GM12892 (cell line): ENCODE results near the gene MUC12.

Experiments
- DNase-seq: peaks from one replicate; pipeline ENCODE4 v3.0.0; 2011; ENCODE audit not compliant: insufficient read length
- FAIRE-seq: peaks from 2 replicates; lab custom pipeline; 2011; peaks lifted over from hg19 to GRCh38; lab: Jason Lieb, UNC
- POLR2A ChIP-seq: IDR thresholded peaks from 2 replicates; pipeline ENCODE4 v1.6.1; 2011; ENCODE audit warnings: low read depth, low read length, control low read depth
- POLR2AphosphoS5 ChIP-seq: IDR thresholded peaks from 2 replicates; pipeline ENCODE4 v1.6.1; 2011; ENCODE audit warnings: low read depth, low read length, control low read depth
- TAF1 ChIP-seq: IDR thresholded peaks from 2 replicates; pipeline ENCODE4 v1.6.1; 2011; ENCODE audit warnings: low read depth, mild to moderate bottlenecking, control low read depth, low read length, borderline replicate concordance

The MUC12 gene

DNA sequence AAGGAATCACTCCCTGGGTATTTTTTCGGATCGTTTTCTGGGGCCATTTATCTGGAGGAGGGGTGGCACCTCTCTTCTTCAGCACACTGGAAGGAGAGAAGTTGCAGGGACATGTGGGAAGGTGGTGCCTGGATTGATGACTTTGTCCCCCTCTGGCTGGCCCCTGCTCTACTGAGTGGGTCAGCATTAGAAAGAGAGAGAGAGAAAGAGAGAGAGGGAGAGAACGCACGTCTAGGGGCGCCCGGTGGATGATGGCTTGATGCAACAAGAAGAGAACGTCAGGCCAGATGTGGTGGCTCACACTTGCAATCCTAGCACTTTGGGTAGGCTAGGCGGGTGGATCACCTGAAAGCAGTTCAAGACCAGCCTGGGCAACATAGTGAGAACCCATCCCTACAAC, 5.5 kb upstream of the MUC12 start:
- TF ChIP-seq POLR2A (no peak), TAF1 (no peak), POLR2AphosphoS5 (no peak)
- no peak for DNase-seq
- no peak for FAIRE-seq

DNA sequence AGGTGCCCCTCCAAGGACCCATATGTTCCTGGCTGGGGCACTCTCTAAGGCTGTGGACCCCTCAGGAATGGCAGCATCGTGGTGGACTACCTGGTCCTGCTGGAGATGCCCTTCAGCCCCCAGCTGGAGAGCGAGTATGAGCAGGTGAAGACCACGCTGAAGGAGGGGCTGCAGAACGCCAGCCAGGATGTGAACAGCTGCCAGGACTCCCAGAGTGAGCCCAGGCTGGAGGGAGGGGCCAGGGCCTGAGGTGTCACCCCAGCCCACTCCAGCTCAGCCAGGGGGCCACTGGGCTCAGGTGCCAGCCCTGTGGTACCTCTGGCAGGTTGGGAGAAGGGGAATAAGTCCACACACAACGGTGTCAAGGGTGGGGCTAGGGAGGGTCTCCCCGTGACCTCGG, 4.7 kb upstream of the MUC12 start:
- no peak for FAIRE-seq

DNA sequence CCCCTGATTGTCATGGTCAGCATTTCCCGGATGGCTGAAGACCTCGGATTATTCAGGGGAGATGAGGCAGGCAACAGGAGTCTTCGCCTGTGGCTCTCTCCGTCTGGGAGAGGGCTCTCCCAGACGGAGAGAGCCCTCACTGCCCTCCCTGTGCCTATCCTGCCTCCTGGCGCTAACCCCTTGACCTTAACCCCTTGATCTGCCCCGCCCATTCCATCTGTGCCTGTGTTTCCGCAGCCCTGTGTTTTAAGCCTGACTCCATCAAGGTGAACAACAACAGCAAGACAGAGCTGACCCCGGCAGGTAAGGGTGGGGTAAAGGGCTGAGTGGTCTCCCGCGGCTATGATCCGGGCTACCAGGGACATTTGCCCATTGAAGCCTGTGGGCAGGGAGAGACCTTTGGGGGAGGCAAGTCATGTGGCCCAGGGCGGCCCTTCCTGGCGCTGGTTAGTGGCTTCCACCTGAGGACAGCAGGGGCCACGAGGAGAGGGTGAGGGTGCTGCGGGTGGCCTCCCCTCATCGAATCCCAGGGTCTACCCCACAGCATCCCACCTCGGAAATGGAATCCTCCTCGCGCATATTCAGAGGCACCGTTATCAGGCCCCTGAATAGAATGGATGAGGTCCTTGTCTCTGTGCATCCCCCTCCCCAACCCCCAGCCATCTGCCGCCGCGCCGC, 4.2 kb upstream of the MUC12 start:
- no peak for TF ChIP-seq POLR2A
- no peak for TF ChIP-seq POLR2AphosphoS5
- no peak for TF ChIP-seq TAF1
- FAIRE-seq (no peak), DNase-seq (no peak)

More for the DNA sequence above, 4.7 kb upstream of the MUC12 start:
- TF ChIP-seq POLR2A (no peak), TAF1 (no peak), POLR2AphosphoS5 (no peak)
- no peak for DNase-seq

DNA sequence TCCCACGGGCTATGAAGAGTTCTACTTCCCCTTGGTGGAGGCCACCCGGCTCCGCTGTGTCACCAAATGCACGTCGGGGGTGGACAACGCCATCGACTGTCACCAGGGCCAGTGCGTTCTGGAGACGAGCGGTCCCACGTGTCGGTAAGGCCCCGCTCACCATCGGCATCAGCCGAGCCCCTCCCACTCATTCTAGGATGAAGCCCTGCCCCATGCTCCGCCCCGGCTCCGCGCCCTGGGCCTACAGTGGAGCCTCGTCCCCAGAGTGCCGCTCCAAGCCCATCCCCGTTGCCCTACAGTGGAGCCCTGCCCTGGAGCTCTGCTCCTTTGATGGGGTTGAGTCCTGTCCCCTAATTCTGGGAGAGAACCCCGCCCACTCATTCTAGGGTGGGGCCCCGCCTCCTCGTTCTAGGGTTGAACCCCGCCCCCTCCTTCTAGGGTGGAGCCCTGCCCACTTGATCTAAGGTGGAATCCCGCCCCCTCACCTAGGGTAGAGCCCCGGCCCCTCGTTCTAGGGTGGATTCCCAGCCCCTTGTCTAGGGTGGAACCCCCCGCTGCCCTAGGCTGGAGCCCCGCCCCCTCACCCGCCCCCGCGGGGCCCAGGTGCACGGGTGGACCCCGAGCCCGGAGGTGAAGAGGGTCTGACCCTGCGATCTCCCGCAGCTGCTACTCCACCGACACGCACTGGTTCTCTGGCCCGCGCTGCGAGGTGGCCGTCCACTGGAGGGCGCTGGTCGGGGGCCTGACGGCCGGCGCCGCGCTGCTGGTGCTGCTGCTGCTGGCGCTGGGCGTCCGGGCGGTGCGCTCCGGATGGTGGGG, 3.4 kb upstream of the MUC12 start:
- FAIRE-seq, result no peak

DNA sequence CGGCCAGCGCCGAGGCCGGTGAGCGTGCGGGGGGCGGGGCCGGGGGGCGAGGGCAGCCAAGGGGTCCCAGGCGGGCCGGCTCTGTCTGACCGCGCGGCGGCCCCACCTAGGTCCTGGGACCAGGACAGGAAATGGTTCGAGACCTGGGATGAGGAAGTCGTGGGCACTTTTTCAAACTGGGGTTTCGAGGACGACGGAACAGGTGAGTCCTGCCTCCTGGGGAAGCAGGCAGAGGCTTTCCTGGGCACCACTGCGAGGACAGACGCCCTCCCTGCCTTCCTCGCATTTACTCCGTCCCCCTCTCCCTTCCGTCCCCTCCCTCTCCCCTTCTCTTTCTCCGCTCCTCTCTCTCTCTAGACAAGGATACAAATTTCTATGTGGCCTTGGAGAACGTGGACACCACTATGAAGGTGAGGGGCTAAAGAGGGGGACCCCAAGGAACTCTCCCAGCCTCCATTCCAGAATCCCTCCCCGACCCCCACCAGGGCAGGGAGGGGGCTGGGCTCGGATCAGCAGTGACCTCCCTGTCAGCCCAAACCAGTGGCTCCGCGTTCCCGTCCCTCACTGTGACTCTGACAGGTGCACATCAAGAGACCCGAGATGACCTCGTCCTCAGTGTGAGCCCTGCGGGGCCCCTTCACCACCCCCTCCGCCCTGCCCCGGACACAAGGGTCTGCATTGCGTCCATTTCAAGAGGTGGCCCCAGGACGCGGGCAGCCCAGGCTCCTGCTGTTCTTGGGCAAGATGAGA, 2.6 kb upstream of the MUC12 start:
- no peak for DNase-seq
- FAIRE-seq, result no peak
- TF ChIP-seq POLR2A (no peak), POLR2AphosphoS5 (no peak), TAF1 (no peak)

More for the DNA sequence above, 3.4 kb upstream of the MUC12 start:
- peak; percentile 94 for DNase-seq
- TF ChIP-seq POLR2A (no peak), POLR2AphosphoS5 (no peak), TAF1 (no peak)

DNA sequence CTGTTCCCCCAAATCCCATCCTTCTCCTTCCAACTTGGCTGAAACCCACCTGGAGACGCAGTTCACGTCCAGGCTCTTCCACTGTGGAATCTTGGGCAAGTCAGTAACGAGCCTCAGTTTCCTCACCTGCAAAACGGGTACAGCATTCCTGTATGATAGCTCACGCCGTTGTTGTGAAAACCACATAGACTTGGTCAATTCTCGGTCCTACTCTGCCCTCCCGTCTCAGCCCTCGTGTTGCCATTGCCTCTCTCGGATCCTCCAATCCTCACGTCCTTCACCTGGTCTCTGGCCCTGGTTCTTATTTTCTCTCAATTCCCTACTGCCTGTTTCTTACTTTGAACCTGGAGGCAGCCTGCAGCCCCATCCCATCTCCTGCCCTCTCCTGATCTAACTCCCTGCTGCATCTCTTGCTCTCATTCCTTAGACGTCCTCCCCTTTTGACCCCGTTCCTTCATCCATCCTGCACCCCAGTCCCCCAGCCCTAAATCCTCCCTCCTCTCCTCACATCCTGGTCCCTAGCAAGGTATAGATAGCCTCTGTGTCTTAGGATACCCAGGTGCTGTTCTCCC, 2.0 kb upstream of the MUC12 start:
- FAIRE-seq (peak; percentile 27), DNase-seq (no peak)
- TF ChIP-seq POLR2A (no peak), POLR2AphosphoS5 (no peak), TAF1 (no peak)

DNA sequence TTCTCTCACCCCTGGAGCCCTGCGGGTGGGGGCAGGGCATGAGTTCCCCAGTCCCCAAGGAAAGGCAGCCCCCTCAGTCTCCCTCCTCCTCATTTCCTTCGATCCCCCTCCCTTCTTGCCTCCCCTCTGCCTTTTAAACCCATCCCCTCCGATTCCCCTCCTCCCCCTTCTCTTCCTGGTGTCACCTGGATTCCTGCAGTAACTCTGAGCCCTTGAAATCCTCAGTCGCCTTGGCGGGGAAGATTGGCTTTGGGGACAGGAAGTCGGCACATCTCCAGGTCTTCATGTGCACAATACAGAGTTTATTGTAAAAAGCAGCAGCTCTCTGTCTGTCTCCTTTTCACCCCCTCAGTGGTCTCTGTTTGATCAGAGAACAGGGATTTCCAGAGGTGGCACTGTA, 1.3 kb upstream of the MUC12 start:
- FAIRE-seq, result no peak
- TF ChIP-seq POLR2AphosphoS5 (no peak), POLR2A (no peak), TAF1 (no peak)
- no peak for DNase-seq

DNA sequence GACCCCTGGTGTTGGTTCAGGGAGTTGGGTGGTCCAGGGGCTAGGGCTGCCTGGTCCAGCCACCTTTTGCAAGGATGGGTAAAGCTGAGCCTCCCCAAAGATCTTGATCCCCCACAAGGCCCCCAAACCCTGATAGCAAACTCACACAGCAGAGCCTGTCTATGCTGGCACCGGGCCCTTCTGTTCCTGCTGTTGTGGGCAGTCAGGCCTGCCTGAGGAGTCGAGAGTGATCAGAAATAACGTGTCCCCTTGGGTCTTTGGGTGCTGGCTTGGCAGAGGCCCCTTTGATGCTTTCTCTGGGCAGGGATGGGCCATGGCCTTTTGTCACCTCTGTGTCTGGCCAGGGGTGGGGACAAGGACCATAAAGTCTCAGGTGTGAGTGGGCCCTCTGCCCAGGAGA, 715 bp upstream of the MUC12 start:
- no peak for TF ChIP-seq POLR2A
- TF ChIP-seq POLR2AphosphoS5, result no peak
- no peak for TF ChIP-seq TAF1
- no peak for FAIRE-seq
- no peak for DNase-seq

DNA sequence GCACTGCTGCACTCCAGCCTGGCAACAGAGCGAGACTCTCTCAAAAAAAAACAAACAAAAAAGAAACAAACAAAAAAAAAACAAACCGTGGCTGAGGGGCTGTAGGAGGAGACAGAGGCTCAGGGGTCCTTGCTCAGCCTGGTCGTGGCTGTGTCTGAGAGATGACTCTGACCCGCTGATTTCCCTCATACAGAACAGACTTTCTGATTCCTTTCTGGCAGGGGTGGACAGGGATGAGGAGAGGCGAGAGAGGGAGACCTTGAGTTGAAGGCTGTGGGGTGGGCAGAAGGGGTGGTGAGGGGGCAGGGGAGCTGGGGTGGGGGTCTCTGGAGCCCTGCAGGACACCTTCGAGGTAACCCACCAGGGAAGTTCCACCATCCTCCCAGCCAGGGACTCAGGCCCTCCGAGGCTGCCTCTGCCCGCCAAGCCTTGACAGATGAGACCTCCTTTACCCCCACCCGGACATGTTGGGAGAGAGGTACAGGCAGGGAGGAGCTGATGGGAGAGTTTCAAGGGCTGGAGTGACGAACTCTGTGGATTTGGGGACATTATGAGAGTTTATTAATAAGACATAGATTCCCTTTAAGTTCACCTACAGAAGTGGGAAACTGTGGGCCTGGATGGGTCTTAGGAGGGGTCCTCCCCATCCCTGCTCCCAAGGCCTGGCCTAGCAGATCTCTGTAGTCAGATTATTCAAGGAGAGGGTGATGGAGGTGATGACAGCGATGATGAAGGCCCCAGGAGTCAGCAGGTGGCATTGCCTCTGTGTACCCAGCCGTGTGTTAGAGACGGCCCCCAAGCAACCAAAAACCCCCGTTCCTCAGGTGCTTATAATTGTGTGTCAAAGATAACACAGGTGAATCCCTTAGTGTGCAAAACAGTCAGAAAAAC, 2.0 kb downstream of the MUC12 start:
- TF ChIP-seq TAF1 (no peak), POLR2AphosphoS5 (no peak), POLR2A (no peak)
- FAIRE-seq (no peak), DNase-seq (no peak)

DNA sequence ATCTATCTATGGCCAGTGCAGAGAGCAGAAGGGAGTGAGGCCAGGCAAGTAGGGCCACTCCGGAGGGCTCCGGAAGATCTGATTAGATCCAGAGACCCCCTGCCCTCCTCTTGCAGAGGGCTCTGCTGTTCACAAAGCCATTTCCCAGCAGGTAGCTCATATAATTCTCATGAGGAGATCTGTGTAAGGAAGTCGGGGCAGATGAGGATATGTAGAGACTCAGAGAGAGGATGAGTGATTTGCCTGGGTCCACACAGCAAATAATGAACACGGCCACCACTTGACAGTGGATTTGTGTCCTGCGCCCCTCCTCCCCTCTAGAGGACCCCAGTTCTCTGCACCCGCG, 2.6 kb downstream of the MUC12 start:
- TF ChIP-seq POLR2AphosphoS5, result no peak
- TF ChIP-seq POLR2A, result no peak
- no peak for TF ChIP-seq TAF1
- DNase-seq, result no peak
- no peak for FAIRE-seq

DNA sequence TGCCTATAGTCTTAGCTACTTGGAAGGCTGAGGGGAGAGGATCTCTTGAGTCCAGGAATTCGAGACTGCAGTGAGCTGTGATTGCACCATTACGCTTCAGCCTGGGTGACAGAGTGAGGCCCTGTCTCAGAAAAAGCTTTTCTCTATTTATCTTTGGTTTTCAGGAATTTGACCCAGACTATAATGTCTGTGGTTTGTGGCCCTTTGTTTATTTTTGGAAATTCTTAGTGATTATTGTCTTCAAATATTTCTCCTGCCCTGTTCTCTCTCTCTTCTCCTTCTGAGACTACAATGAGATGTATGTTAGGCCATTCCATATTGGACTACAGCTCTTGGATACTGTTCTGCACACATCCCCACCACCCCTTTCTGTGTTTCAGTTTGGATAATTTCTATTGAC, 4.7 kb downstream of the MUC12 start:
- DNase-seq (no peak), FAIRE-seq (no peak)

More for the DNA sequence above, 4.7 kb downstream of the MUC12 start:
- no peak for TF ChIP-seq POLR2AphosphoS5
- TF ChIP-seq POLR2A, result no peak
- TF ChIP-seq TAF1, result no peak
